ENCODE results near the gene MCTP2. TPM values are rescaled to one million over a fixed set of nuclear protein-coding genes. Genes with fewer than 3 reads are reported as not detected.

The MCTP2 gene
- total and polyA plus RNA-seq, 9 of the 15 experiments (the other 6 are each of a cell fraction or from before 2014, with no cell fraction given): 0.07 TPM; not detected in 8

- no peak for TF ChIP-seq MGA (IDR thresholded peaks at IDR 0.05)
- no peak for TF ChIP-seq C11orf30 (IDR thresholded peaks at IDR 0.05; ENCODE audit: low read depth)
- no peak for TF ChIP-seq SNIP1 (IDR thresholded peaks at IDR 0.05; ENCODE audit: low read depth)
- no peak for TF ChIP-seq CXXC5 (CRISPR knock-in tag; IDR thresholded peaks at IDR 0.05)
Observed at GRCh38 chr15:94238539-94239118, 7.3 kb downstream of the MCTP2 start (continued).

All from K562 (cell line).